SK-N-MC (cell line): ENCODE results near the gene BCAR3.

Source experiments
- EZH2 ChIP-seq: fragments of 200-600 bp; sonication (generic); IDR thresholded peaks from one replicate; pipeline ENCODE4 v1.6.1; 2017; ENCODE audit warnings: antibody characterized with exemption
- FOXP2 ChIP-seq: optimal IDR thresholded peaks from 2 replicates; pipeline ENCODE3; 2011; ENCODE audit warnings: mild to moderate bottlenecking, moderate library complexity; ENCODE audit not compliant: insufficient read depth; ENCODE audit errors: extremely low read length, control extremely low read depth
- POLR2AphosphoS5 ChIP-seq: IDR thresholded peaks from 2 replicates; pipeline ENCODE4 v1.6.1; 2012; ENCODE audit warnings: mild to moderate bottlenecking, low read depth, low read length, borderline replicate concordance

DNA sequence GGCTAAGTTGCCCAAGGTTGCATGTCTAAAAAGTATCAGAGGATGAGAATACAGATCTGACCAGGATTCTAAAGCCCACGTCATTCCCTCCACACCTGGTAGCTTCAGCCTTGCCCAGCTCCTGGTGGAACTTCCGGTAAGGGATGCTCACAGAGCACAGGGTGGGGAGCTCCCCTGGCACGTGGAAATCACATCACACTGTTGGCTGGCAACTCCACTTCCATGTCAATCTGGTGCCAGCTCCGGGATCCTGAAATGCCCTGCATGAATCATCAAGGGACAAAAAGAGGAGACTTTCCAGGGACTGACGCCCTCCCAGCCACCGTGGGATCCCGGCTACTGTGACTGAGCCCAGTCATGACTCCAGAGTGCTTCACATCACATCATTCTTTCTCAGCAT is 12.4 kb upstream of the BCAR3 start:
- no peak for TF ChIP-seq EZH2
- TF ChIP-seq POLR2AphosphoS5, result no peak
- no peak for TF ChIP-seq FOXP2
